ENCODE results near the gene M6PR.

The M6PR gene

DNA sequence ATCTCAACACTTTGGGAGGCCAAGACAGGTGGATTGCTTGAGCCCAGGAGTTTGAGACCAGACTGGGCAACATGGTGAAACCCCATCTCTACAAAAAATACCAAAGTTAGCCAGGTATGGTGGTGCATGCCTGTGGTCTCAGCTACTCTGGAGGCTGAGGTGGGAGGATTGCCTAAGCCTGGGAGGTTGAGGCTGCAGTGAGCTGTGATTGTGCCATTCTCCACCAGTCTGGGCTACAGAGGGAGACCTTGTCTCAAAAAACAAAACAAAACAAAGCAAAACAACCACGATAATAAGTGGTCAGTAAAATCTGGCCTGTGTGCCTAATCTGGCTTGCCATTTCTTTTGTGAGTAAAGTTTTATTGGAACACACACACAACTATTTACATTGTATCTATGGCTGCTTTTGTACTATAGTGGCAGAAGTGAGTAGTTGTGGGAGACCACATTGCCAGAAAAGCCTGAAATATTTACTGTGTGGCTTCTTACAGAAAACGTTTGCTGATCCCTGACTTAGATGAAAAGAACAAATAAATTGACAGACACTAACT, 20.5 kb upstream of the M6PR start:
- Histone ChIP-seq H2AK5ac (ENCODE audit: low read depth, low read length) (no peak overlapping the region), H4K8ac (ENCODE audit: low read depth, low read length) (no peak overlapping the region), H3K23ac (ENCODE audit: low read depth, low read length, poor library complexity) (no peak overlapping the region), H2BK15ac (ENCODE audit: low read length) (no peak overlapping the region), H3K14ac (ENCODE audit: low read length) (no peak overlapping the region), H3K27me3 (ENCODE audit: control insufficient read depth in 3 of 3, insufficient read depth in 3 of 3, low read depth in 1 of 3, low read length in 3 of 3) (no peaks in the 10 kb centered on the region), H4K91ac (ENCODE audit: low read depth, low read length, poor library complexity) (no peak overlapping the region), H2BK5ac (ENCODE audit: low read length) (no peak overlapping the region), H3K4ac (ENCODE audit: low read length) (no peak overlapping the region), H2AFZ (ENCODE audit: low read length) (no peak overlapping the region), H3K9ac (ENCODE audit: low read depth, low read length, poor library complexity) (no peak overlapping the region), H3K9me3 (replicated peaks in 1 of 2; ENCODE audit: control insufficient read depth in 2 of 2, insufficient read depth in 1 of 2, low read depth in 1 of 2, low read length in 2 of 2) (peaks cover 6 to 17% of the 10 kb centered on the region in 2 donors), H3K4me3 (ENCODE audit: low read length in 2 of 2) (no peak overlapping the region), H2BK12ac (ENCODE audit: low read length) (no peak overlapping the region), H2BK120ac (ENCODE audit: low read depth, low read length) (no peak overlapping the region), H3K18ac (ENCODE audit: low read length) (no peak overlapping the region), H3K4me2 (ENCODE audit: insufficient read depth, low read length, poor library complexity, severe bottlenecking) (no peak overlapping the region), H3K36me3 (replicated peaks in 1 of 2; ENCODE audit: control insufficient read depth in 2 of 2, insufficient read depth in 2 of 2, low read length in 2 of 2) (no peaks in the 10 kb centered on the region), H3K4me1 (ENCODE audit: control insufficient read depth in 2 of 2, insufficient read depth in 1 of 2, low read depth in 1 of 2, low read length in 2 of 2) (no peaks in the 10 kb centered on the region), H3K27ac (replicated peaks; ENCODE audit: low read length) (no peak overlapping the region), H3K79me1 (ENCODE audit: low read depth, low read length) (no peaks in the 10 kb centered on the region)
- no CpG with 5 or more reads among the region's 2 CpGs for WGBS, 2 donors (ENCODE audit: extremely low coverage in 2 of 2, insufficient read length in 2 of 2, insufficient replicate concordance in 1 of 2)
- DNase-seq (ENCODE audit: low spot score), result no peak

DNA sequence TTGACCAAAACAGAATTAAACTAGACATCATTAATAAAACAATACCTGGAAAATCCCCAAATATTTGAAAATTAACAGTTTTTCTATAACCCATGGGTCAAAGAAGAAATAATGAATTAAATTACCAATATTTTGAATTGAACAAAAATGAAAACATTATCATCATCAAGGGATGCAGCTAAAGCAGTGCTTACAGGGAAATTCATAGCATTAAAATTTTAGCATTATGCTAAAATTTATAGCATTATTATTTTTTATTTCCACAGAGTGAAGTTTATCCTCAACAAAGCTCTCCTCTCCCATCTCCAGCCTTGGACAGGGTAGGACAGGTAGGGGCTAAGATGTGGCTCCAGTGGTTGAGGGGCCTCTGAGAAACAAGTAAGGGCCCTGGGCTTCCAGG, 19.3 kb upstream of the M6PR start:
- peaks cover 6 to 17% of the 10 kb centered on the region in 2 donors for H3K9me3 ChIP-seq (replicated peaks in 1 of 2; ENCODE audit: control insufficient read depth in 2 of 2, insufficient read depth in 1 of 2, low read depth in 1 of 2, low read length in 2 of 2)
- no peak overlapping the region for H4K91ac ChIP-seq (ENCODE audit: low read depth, low read length, poor library complexity)
- H3K4ac ChIP-seq (ENCODE audit: low read length), result no peak overlapping the region
- H2BK120ac ChIP-seq (ENCODE audit: low read depth, low read length), result no peak overlapping the region
- H3K4me2 ChIP-seq (ENCODE audit: insufficient read depth, low read length, poor library complexity, severe bottlenecking), result no peak overlapping the region
- H3K36me3 ChIP-seq (replicated peaks in 1 of 2; ENCODE audit: control insufficient read depth in 2 of 2, insufficient read depth in 2 of 2, low read length in 2 of 2), result no peaks in the 10 kb centered on the region
- no peak overlapping the region for H2BK5ac ChIP-seq (ENCODE audit: low read length)
- H3K27me3 ChIP-seq (ENCODE audit: control insufficient read depth in 3 of 3, insufficient read depth in 3 of 3, low read depth in 1 of 3, low read length in 3 of 3), result no peaks in the 10 kb centered on the region
- DNase-seq (ENCODE audit: low spot score), result no peak
- H3K4me1 ChIP-seq (ENCODE audit: control insufficient read depth in 2 of 2, insufficient read depth in 1 of 2, low read depth in 1 of 2, low read length in 2 of 2), result no peaks in the 10 kb centered on the region
- H3K79me1 ChIP-seq (ENCODE audit: low read depth, low read length), result no peaks in the 10 kb centered on the region
- H3K4me3 ChIP-seq (ENCODE audit: low read length in 2 of 2), result no peak overlapping the region
- no peak overlapping the region for H3K23ac ChIP-seq (ENCODE audit: low read depth, low read length, poor library complexity)
- no peak overlapping the region for H2AK5ac ChIP-seq (ENCODE audit: low read depth, low read length)
- no peak overlapping the region for H2BK15ac ChIP-seq (ENCODE audit: low read length)
- H3K18ac ChIP-seq (ENCODE audit: low read length), result no peak overlapping the region
- H3K27ac ChIP-seq (replicated peaks; ENCODE audit: low read length), result no peak overlapping the region
- no peak overlapping the region for H4K8ac ChIP-seq (ENCODE audit: low read depth, low read length)
- no peak overlapping the region for H2AFZ ChIP-seq (ENCODE audit: low read length)
- H3K9ac ChIP-seq (ENCODE audit: low read depth, low read length, poor library complexity), result no peak overlapping the region
- H2BK12ac ChIP-seq (ENCODE audit: low read length), result no peak overlapping the region
- no peak overlapping the region for H3K14ac ChIP-seq (ENCODE audit: low read length)

DNA sequence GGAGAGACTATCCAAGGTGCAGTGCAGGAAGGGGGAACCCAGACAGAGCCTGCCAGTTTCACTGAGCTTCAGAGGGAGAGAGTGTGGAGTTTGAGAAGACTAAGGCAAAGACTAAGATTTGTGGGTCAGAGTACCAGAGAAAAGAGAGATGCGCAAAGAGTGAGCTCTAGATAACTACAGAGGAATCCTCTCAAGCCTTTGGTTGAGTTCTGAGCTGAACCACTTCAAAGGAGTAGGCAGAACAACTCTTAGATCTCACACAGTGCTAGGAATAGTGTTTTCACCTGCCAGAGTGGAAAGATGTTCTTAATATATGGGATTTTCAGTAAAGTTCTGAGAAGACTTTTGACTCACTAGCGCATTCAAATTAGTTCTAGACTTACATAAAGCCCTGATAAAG, 10.7 kb upstream of the M6PR start:
- H2BK15ac ChIP-seq (ENCODE audit: low read length), result no peak overlapping the region
- no peak overlapping the region for H2BK5ac ChIP-seq (ENCODE audit: low read length)
- no peak overlapping the region for H2BK120ac ChIP-seq (ENCODE audit: low read depth, low read length)
- H4K91ac ChIP-seq (ENCODE audit: low read depth, low read length, poor library complexity), result no peak overlapping the region
- H3K27me3 ChIP-seq (ENCODE audit: control insufficient read depth in 3 of 3, insufficient read depth in 3 of 3, low read depth in 1 of 3, low read length in 3 of 3), result no peaks in the 10 kb centered on the region
- H4K8ac ChIP-seq (ENCODE audit: low read depth, low read length), result no peak overlapping the region
- peaks cover 2% of the 10 kb centered on the region for H3K79me1 ChIP-seq (ENCODE audit: low read depth, low read length)
- no CpG with 5 or more reads among the region's 2 CpGs for WGBS, 2 donors (ENCODE audit: extremely low coverage in 2 of 2, insufficient read length in 2 of 2, insufficient replicate concordance in 1 of 2)
- no peaks in the 10 kb centered on the region for H3K36me3 ChIP-seq (replicated peaks in 1 of 2; ENCODE audit: control insufficient read depth in 2 of 2, insufficient read depth in 2 of 2, low read length in 2 of 2)
- peaks cover 2 to 15% of the 10 kb centered on the region in 2 donors for H3K9me3 ChIP-seq (replicated peaks in 1 of 2; ENCODE audit: control insufficient read depth in 2 of 2, insufficient read depth in 1 of 2, low read depth in 1 of 2, low read length in 2 of 2)
- no peak overlapping the region for H3K4me2 ChIP-seq (ENCODE audit: insufficient read depth, low read length, poor library complexity, severe bottlenecking)
- no peak overlapping the region for H3K4ac ChIP-seq (ENCODE audit: low read length)
- no peak overlapping the region for H3K14ac ChIP-seq (ENCODE audit: low read length)
- DNase-seq (ENCODE audit: low spot score), result no peak
- no peak overlapping the region for H3K9ac ChIP-seq (ENCODE audit: low read depth, low read length, poor library complexity)
- no peak overlapping the region for H2AFZ ChIP-seq (ENCODE audit: low read length)
- no peak overlapping the region for H2BK12ac ChIP-seq (ENCODE audit: low read length)
- H3K18ac ChIP-seq (ENCODE audit: low read length), result no peak overlapping the region
- no peaks in the 10 kb centered on the region for H3K4me1 ChIP-seq (ENCODE audit: control insufficient read depth in 2 of 2, insufficient read depth in 1 of 2, low read depth in 1 of 2, low read length in 2 of 2)
- H3K23ac ChIP-seq (ENCODE audit: low read depth, low read length, poor library complexity), result no peak overlapping the region
- H3K4me3 ChIP-seq (ENCODE audit: low read length in 2 of 2), result no peak overlapping the region
- no peak overlapping the region for H2AK5ac ChIP-seq (ENCODE audit: low read depth, low read length)
- H3K27ac ChIP-seq (replicated peaks; ENCODE audit: low read length), result no peak overlapping the region

DNA sequence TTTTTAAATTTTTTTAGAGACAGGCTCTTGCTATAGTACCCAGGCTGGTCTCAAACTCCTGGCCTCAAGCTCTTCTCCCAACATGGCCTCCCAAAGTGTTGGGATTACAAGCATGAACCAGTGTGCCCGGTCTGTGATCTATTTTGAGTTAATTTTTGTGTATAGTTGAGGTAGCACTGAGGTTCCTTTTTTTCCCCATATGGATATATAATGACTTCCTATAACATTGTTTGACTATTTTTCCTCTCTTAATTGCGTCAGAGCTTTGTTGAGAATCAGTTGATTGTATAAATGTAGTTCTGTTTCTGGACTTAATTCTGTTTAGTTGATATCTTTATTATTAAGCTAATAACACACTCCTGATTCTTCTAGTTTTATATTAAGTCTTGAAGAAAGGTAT, 8.6 kb upstream of the M6PR start:
- H3K4me1 ChIP-seq (ENCODE audit: control insufficient read depth in 2 of 2, insufficient read depth in 1 of 2, low read depth in 1 of 2, low read length in 2 of 2), result no peaks in the 10 kb centered on the region

More for the DNA sequence above, 8.6 kb upstream of the M6PR start:
- H3K4me3 ChIP-seq (ENCODE audit: low read length in 2 of 2), result no peak overlapping the region
- H2AK5ac ChIP-seq (ENCODE audit: low read depth, low read length), result no peak overlapping the region
- H2BK5ac ChIP-seq (ENCODE audit: low read length), result no peak overlapping the region
- H4K8ac ChIP-seq (ENCODE audit: low read depth, low read length), result no peak overlapping the region
- H2BK12ac ChIP-seq (ENCODE audit: low read length), result no peak overlapping the region
- H3K14ac ChIP-seq (ENCODE audit: low read length), result no peak overlapping the region
- no peaks in the 10 kb centered on the region for H3K27me3 ChIP-seq (ENCODE audit: control insufficient read depth in 3 of 3, insufficient read depth in 3 of 3, low read depth in 1 of 3, low read length in 3 of 3)
- H3K18ac ChIP-seq (ENCODE audit: low read length), result no peak overlapping the region
- peaks cover 2% of the 10 kb centered on the region for H3K79me1 ChIP-seq (ENCODE audit: low read depth, low read length)
- no peak overlapping the region for H2BK15ac ChIP-seq (ENCODE audit: low read length)
- H3K23ac ChIP-seq (ENCODE audit: low read depth, low read length, poor library complexity), result no peak overlapping the region
- no peak overlapping the region for H2BK120ac ChIP-seq (ENCODE audit: low read depth, low read length)
- H4K91ac ChIP-seq (ENCODE audit: low read depth, low read length, poor library complexity), result no peak overlapping the region
- H3K4me2 ChIP-seq (ENCODE audit: insufficient read depth, low read length, poor library complexity, severe bottlenecking), result no peak overlapping the region
- H3K9ac ChIP-seq (ENCODE audit: low read depth, low read length, poor library complexity), result no peak overlapping the region
- no peak overlapping the region for H3K27ac ChIP-seq (replicated peaks; ENCODE audit: low read length)
- H3K36me3 ChIP-seq (replicated peaks in 1 of 2; ENCODE audit: control insufficient read depth in 2 of 2, insufficient read depth in 2 of 2, low read length in 2 of 2), result peaks cover 0 to 2% of the 10 kb centered on the region in 2 donors
- no peak overlapping the region for H2AFZ ChIP-seq (ENCODE audit: low read length)
- peaks cover 4 to 17% of the 10 kb centered on the region in 2 donors for H3K9me3 ChIP-seq (replicated peaks in 1 of 2; ENCODE audit: control insufficient read depth in 2 of 2, insufficient read depth in 1 of 2, low read depth in 1 of 2, low read length in 2 of 2)
- WGBS, 2 donors (ENCODE audit: extremely low coverage in 2 of 2, insufficient read length in 2 of 2, insufficient replicate concordance in 1 of 2), result no CpG with 5 or more reads among the region's 2 CpGs
- H3K4ac ChIP-seq (ENCODE audit: low read length), result no peak overlapping the region
- no peak for DNase-seq (ENCODE audit: low spot score)

Data from neuronal stem cell (in vitro differentiated cells).